Epithelial cell of umbilical artery (primary cell): ENCODE data around the gene SLC16A13. TPM values are rescaled to one million over a fixed set of nuclear protein-coding genes. Genes with fewer than 3 reads are reported as not detected.

ENCODE experiments used
- total RNA-seq: library from RNA; depleted of rRNA; stranded (reverse); fragments of >200 nt; gene quantifications from 2 replicates; pipeline ENCODE4 v1.2.3, GENCODE V29; 2014

The SLC16A13 gene
- total RNA-seq = 0.97 and 1.8 TPM in 2 replicates

DNA sequence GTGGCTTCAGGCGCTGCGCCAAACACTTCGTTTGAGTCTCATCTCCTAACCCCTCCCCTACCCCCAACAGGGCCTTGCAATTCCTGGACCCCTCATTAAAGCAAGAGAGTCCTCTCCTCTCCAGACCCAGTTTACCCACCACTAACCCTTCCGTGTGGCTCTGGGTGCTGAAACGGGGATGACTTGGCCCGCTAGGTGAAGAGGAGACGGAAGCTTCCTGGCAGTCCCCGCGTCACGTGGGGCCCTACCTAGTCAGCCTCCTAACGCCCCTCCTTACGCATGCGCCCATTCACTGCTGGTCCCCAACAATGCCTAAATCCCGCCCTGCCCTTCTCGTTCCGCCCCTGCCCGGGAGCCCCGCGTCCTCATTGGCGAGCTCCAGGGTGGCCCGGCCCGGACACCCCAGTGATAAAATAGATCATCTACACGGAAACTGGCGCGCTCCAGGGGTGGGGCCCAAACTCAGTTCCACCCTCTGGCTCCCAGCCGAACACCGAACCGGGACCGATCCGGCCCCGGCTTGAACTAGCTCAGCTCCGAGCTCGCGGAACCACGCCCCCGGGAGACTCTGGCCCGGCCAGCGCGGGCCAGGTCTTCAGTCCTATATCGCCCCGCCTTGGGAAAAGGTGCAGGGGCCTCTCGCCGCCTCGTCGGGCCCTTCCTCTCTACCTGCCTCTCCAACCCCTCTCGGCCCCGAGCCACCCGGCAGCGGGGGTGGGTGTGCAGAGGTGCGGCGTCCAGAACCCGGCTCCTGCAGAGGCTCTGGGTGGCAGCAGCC, at the start of gene SLC16A13:
Gene SLC16A13 (plus strand): TSS at position 425 of the 778 bp plus-strand sequence. CDS start 368 bp downstream, outside the sequence.

DNA sequence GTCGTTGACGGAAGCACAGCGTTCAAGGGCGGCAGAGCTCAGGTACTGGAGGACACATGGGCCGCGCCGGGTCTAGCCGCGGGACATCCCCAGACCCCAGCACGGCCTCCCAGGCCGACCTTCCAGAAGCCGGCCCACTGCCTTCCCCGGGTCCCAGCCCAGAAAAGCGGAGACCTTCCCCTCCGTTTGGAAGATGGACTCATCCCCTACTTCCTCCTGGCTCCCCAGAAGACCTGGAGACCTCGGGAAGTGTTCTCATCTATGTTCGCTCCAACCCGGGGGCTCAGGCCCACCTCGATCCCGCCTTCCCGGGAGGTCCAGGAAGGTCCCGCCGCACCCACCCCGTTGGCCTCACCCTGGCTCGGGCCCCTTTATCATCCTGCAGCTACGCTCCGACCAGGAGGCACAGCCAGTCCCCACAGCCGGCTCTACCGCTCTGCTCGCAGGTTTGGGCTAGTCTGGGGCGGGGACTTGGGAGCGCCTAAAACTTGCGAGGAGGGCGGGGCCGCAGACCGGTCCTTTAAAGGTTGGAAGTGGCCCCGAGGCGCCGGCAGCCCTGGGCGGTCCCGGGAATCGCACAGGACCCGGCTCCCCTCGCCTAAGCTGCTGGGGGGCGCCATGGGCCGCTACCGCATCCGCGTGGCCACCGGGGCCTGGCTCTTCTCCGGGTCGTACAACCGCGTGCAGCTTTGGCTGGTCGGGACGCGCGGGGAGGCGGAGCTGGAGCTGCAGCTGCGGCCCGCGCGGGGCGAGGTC, 40.1 kb upstream of the SLC16A13 start, which contains the start of gene ALOX12:
Gene ALOX12 (plus strand): TSS at position 550 of the 756 bp plus-strand sequence. CDS start 69 bp downstream, at position 619.

DNA sequence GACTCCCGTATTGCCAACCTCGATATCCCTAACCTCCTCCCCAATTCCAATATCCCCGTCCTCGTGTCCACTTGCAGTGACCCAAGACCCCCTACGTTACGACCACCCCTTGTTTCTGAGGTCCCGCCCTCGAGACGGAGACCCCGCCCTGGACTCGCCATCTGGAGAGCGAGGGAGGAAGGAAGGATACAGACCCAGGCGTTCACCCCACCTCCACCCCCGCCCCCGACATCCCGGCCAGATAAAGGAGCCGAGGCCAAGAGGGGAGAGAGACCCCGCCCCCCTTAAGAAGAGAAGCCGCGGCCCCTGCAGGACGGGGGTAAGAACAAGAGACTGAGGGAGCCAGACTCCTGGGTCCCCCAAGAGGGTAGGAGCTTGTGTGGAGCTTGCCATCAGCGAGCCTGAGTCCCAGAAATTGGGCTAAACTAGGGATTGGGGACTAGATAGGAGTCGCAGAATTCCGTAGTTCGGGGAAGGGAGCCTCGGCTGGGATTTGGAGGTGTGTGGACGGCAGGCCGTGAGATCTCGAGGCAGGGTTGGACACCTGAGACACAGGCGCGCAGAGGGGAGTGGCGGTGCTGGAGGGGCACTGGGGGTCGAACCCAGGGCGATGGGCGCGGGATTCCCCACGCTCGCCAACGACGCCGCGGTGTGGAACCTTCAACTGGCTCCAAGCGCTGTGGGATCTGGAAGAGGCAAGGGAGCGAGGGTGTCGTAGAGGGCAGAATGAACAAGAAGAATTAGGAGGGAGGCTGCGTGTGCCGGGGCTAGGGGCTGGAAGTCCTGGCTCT, 12.8 kb upstream of the SLC16A13 start, which contains the start of gene BCL6B:
Gene BCL6B (plus strand): TSS at position 270 of the 791 bp plus-strand sequence. CDS start 622 bp downstream, outside the sequence.

DNA sequence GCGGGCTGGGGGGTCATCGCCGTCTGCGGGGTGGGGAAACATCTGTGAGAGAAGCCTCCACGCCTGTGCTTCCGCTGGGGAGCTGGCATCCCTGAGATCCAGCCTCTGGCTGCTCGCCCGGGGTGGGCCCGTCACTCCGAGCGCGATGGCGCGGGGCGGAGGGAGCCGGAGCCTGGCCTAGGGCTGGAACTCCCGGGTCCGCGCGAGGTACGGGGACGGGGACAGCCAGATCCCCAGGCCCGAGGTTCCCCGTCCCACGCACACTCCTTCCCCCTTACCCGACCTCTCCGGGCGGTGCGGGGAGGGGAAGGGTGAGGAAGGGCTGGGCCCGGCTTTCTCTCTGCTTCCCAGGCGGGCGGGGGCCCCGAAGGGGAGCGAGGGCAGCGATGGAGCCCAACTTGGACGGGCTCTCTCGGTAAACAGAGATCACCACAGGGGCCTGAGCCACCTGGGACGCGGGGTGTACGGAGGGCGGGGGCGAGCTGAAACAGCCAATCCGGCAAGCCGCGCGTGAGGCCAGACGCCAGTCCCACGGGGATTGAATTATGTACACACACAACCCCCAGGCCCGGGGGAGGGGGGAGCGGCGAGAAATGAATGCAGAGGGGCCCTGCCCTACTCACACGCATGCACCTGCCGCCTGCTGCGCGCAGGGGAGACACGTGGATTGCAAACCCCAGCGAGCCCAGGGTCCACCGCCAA, 7.8 kb downstream of the SLC16A13 start, which contains the start of gene SLC16A11:
Gene SLC16A11 (minus strand): TSS at position 596 of the 702 bp plus-strand sequence. CDS start 579 bp downstream, at position 17.

GRCh38 chr17:7079581-7080455, 44.0 kb downstream of the SLC16A13 start, which contains the start of gene CLEC10A:
Gene CLEC10A (minus strand): TSS chr17:7080251. CDS start chr17:7078812, 1,439 bp downstream.

Other genes starting within 250 kb of the SLC16A13 start
- not detected in 2 replicates for gene TEKT1, start 204.3 kb upstream of the SLC16A13 start, total RNA-seq
- not detected in 2 replicates for gene ALOX12, start 40.0 kb upstream of the SLC16A13 start, total RNA-seq
- 13.0 and 49.7 TPM in 2 replicates for gene RNASEK, start 23.4 kb upstream of the SLC16A13 start, total RNA-seq
- 107 and 156 TPM in 2 replicates for gene BCL6B, start 13.0 kb upstream of the SLC16A13 start, total RNA-seq
- gene SLC16A11, start 8.1 kb downstream of the SLC16A13 start, total RNA-seq = 0.32 and 0.46 TPM in 2 replicates
- 0.15 TPM in 1 of 2 replicates, not detected in the other for gene CLEC10A, start 44.2 kb downstream of the SLC16A13 start, total RNA-seq
- gene ASGR2, start 78.8 kb downstream of the SLC16A13 start, total RNA-seq = not detected in 2 replicates
- gene ASGR1, start 143.4 kb downstream of the SLC16A13 start, total RNA-seq = 5.5 and 9.1 TPM in 2 replicates
- gene DLG4, start 183.8 kb downstream of the SLC16A13 start, total RNA-seq = 7.8 and 10.4 TPM in 2 replicates
- gene ACADVL, start 183.9 kb downstream of the SLC16A13 start, total RNA-seq = 164 and 179 TPM in 2 replicates
- gene DVL2, start 198.5 kb downstream of the SLC16A13 start, total RNA-seq = 36.1 and 40.6 TPM in 2 replicates
- gene PHF23, start 203.4 kb downstream of the SLC16A13 start, total RNA-seq = 39.7 and 43.9 TPM in 2 replicates
- gene GABARAP, start 206.4 kb downstream of the SLC16A13 start, total RNA-seq = 52.1 and 157 TPM in 2 replicates
- 14.1 and 19.5 TPM in 2 replicates for gene CTDNEP1, start 215.7 kb downstream of the SLC16A13 start, total RNA-seq
- 48.8 and 52.3 TPM in 2 replicates for gene ELP5, start 216.2 kb downstream of the SLC16A13 start, total RNA-seq
- gene CLDN7, start 226.5 kb downstream of the SLC16A13 start, total RNA-seq = 12.9 and 15.6 TPM in 2 replicates
- gene SLC2A4, start 245.7 kb downstream of the SLC16A13 start, total RNA-seq = under 0.01 and 0.30 TPM in 2 replicates